ENCODE measurements around the gene OLFML2B.

DNA sequence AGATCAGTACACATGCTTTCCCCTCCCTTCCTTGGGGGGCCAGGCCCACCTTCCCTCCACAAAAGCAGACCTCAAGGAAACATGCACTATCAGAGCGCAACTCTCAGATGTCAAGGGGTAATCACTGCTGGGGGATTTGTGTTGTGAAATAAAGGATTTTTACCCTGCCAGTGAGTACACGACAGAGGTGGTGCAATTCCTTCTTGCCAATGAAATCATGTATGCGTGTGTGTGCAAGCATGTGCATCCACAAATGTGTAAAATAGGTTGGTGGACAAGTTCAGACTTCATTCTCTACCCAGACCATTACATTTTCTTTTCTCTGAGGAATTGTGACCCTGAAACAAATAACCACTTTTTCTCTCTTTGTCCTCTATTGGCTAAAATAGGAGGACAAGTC, 36.1 kb upstream of the OLFML2B start:
- TF ChIP-seq, protein P1, sequence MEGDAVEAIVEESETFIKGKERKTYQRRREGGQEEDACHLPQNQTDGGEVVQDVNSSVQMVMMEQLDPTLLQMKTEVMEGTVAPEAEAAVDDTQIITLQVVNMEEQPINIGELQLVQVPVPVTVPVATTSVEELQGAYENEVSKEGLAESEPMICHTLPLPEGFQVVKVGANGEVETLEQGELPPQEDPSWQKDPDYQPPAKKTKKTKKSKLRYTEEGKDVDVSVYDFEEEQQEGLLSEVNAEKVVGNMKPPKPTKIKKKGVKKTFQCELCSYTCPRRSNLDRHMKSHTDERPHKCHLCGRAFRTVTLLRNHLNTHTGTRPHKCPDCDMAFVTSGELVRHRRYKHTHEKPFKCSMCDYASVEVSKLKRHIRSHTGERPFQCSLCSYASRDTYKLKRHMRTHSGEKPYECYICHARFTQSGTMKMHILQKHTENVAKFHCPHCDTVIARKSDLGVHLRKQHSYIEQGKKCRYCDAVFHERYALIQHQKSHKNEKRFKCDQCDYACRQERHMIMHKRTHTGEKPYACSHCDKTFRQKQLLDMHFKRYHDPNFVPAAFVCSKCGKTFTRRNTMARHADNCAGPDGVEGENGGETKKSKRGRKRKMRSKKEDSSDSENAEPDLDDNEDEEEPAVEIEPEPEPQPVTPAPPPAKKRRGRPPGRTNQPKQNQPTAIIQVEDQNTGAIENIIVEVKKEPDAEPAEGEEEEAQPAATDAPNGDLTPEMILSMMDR (IDR thresholded peaks at IDR 0.05; ENCODE audit: low read depth, low read length) = no peak
- no peak for TF ChIP-seq EZH2phosphoT487 (IDR thresholded peaks at IDR 0.05; ENCODE audit: low read depth)

Data from OCI-LY3 (cell line).